Dendritic cell treated with granulocyte-macrophage colony-stimulating factor and Interleukin-4, amounts not matched to agents 40 ng/mL and 50 ng/mL, for 4 days (primary cell): ENCODE measurements around the gene HNRNPR.
A peak's percentile ranks its signal among the peaks of the same experiment; 100 is the strongest.
"Not testable (repeated sequence)": the region's sequence is repeated elsewhere in the genome, so short reads cannot be mapped to it uniquely, and the experiment has no call there.

Experiments
- H3K27ac Mint-ChIP-seq: one replicate; pipeline ENCODE4 v1.8.0; 2022; ENCODE audit warnings: mild to moderate bottlenecking, mixed read lengths
- H3K27me3 Mint-ChIP-seq: one replicate; pipeline ENCODE4 v1.8.0; 2022; ENCODE audit warnings: mild to moderate bottlenecking, mixed read lengths
- H3K36me3 Mint-ChIP-seq: one replicate; pipeline ENCODE4 v1.8.0; 2022; ENCODE audit warnings: low read depth, mixed read lengths
- H3K4me1 Mint-ChIP-seq: one replicate; pipeline ENCODE4 v1.8.0; 2022; ENCODE audit warnings: low read depth, mixed read lengths
- H3K4me3 Mint-ChIP-seq: one replicate; pipeline ENCODE4 v1.8.0; 2022; ENCODE audit warnings: mild to moderate bottlenecking, moderate library complexity, mixed read lengths
- H3K9me3 Mint-ChIP-seq: one replicate; pipeline ENCODE4 v1.8.0; 2022; ENCODE audit warnings: mixed read lengths
- intact Hi-C: fragments of 100-400 bp; cut with micrococcal nuclease; formaldehyde crosslinking; loops from one replicate; pipeline ENCODE4 v1.15.0; 2022

The HNRNPR gene

GRCh38 chr1:23374079-23374735 lies 30.1 kb upstream of the HNRNPR start:
- H3K4me1 Mint-ChIP-seq = peaks cover 38% of the 10 kb centered on the region
- H3K9me3 Mint-ChIP-seq, intact Hi-C loops, H3K36me3 Mint-ChIP-seq, H3K27ac Mint-ChIP-seq, H3K4me3 Mint-ChIP-seq: not testable (repeated sequence)
- H3K27me3 Mint-ChIP-seq = peaks cover 19% of the 10 kb centered on the region

DNA sequence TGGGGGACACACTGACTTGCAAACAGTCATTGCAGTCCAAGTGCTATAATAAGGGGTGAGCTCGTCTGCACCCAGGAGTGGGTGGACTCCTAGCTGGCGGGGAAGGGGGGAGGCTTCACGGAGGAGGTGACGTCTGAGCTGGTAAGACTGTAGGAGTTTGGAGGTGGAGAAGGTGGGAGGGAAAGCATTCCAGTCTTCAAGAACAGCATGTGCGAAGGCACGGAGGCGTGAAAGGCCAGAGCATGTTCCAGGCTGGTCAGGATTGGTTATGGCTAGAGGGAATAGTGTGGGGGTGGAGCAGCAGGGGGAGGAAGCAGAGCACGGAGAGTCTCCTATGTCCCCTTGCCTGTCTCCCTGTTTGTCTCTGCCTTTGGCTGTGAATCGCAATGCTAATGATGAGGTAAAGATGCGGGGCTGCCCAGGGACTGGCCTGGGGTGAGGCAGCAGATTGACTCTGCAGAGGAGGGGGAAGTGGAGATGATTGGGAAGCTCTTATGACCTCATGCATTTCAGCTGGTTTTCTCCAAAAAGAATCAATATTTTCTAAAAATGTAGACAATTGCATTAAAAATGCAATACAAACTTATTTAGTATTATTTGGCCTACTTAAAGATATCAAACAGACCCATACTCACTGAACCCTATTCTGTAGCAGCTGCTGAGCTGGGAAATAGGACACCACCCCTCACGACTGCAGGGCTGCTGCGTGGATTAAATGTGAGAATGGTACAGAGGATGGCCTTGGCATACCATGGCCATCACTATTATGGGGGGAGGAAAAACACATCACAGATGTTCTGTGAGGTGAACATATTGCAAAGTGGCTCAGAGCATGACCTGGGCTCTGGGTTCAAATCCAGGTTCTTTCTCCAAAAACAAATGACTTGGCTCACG lies 28.1 kb upstream of the HNRNPR start:
- H3K27me3 Mint-ChIP-seq = peaks cover 19% of the 10 kb centered on the region

DNA sequence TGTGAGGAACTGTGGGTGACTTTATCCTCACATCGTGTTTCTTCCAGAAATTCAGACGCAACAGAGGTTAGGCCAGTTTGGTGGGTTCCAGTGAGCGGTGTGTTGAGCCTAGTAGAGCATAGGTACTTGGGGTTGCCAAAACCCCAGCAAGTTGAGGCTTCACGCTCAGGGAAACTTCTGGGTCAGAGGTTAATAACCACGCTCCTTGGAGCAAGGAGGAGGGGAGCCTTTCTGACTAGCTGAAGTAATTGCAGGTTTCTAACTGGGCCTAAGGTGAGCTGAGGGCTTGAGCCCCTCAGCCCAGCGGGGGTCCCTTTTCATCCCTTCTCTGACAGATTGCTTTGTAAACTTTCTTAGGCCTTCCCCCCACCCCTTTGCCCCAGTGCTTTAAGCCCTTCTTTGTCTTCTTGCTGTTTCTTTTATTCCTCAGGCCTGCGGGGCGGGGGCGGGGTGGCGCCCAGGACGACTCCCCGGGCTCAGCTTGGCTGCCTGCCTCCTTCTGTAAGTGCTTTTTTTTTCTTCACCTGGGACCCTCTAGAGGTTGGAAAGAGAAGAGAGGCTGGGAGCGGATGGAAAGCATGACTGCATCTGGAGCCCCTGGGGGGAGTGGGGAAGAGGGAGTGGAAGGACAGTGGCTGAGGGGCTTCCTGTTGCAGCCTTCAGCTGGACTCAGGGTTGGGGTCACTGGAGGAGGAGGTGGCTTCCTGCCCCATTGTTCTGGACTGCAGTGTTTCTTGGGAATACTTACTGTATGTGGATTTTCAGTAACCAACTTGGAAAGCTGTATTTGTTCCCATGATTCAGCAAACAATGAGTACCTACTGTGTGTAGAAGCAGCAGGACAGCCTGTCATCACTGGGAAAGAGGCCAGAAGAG lies 26.9 kb upstream of the HNRNPR start:
- Mint-ChIP-seq H3K27me3 (peaks cover 13% of the 10 kb centered on the region), H3K4me1 (peaks cover 40% of the 10 kb centered on the region), H3K36me3 (peaks cover 28% of the 10 kb centered on the region), H3K9me3 (no peaks in the 10 kb centered on the region), H3K27ac (no peak overlapping the region), H3K4me3 (no peak overlapping the region)
- intact Hi-C loops = no loop called here

More for the DNA sequence above, 28.1 kb upstream of the HNRNPR start:
- Mint-ChIP-seq H3K4me3 (no peak overlapping the region), H3K9me3 (no peaks in the 10 kb centered on the region), H3K27ac (no peak overlapping the region), H3K4me1 (peaks cover 41% of the 10 kb centered on the region), H3K36me3 (peaks cover 21% of the 10 kb centered on the region)
- intact Hi-C loops = no loop called here

GRCh38 chr1:23370330-23370708 lies 26.2 kb upstream of the HNRNPR start:
- Mint-ChIP-seq H3K9me3 (no peaks in the 10 kb centered on the region), H3K27ac (peak overlapping the region; percentile 95), H3K36me3 (peaks cover 34% of the 10 kb centered on the region), H3K4me1 (peaks cover 40% of the 10 kb centered on the region), H3K4me3 (no peak overlapping the region), H3K27me3 (peaks cover 9% of the 10 kb centered on the region)
- intact Hi-C loops = no loop called here

DNA sequence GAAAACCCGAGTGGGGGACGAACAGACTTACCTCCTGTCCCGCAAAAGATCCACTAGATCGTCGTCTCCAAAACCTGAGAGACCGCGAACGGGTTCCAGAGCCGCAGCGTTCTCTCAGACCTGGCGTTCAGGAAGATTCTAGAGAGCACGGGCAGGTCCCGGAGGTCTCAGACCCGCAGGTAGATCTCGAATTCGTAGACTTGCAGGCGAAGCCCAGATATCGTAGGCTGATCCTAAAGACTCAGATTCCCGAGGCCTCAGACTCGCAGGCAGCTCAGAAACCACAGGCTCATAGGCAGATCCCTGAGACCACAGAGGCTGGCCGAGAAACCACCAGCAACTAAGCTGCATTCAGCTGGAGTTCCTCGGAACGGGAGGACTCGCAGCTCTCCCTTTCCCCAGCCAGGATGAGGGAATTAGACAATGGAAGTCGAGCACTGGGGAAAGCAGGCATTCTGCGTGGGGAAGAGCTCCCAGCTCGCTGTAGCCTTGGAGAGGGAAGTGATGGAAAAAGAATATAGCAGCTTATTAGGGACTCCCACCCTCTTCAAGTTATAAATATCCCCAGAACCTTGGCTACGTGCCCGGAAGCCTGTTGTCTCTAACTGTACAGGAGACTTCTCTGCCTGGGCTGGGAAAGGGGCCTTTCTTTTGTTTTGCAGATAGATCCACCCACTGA lies 25.4 kb upstream of the HNRNPR start, which contains the start of gene ZNF436:
Gene ZNF436 (minus strand): TSS at position 502 of the 679 bp plus-strand sequence. CDS start 1,831 bp downstream, outside the sequence.
- H3K4me3 Mint-ChIP-seq = peak within 1 kb of the TSS; percentile 98
- H3K36me3 Mint-ChIP-seq = peaks cover 42% of the 10 kb centered on the region
- peaks cover 40% of the 10 kb centered on the region for H3K4me1 Mint-ChIP-seq
- intact Hi-C loops = loop anchor here (2.0 kb wide), 1 partner anchor 33 kb away; no protein-coding TSS in a partner anchor
- peak within 1 kb of the TSS; percentile 95 for H3K27ac Mint-ChIP-seq
- H3K27me3 Mint-ChIP-seq = peaks cover 3% of the 10 kb centered on the region
- no peaks in the 10 kb centered on the region for H3K9me3 Mint-ChIP-seq

GRCh38 chr1:23368562-23369334 lies 24.7 kb upstream of the HNRNPR start:
- Mint-ChIP-seq H3K36me3 (peaks cover 50% of the 10 kb centered on the region), H3K9me3 (no peaks in the 10 kb centered on the region), H3K4me1 (peaks cover 40% of the 10 kb centered on the region), H3K4me3 (peak overlapping the region; percentile 98), H3K27ac (peak overlapping the region; percentile 95), H3K27me3 (peaks cover 2% of the 10 kb centered on the region)
- intact Hi-C loops = loop anchor here (1.0 to 2.0 kb wide), 2 partner anchors 24 to 34 kb away; partner anchors contain the start of gene HNRNPR

- peaks cover 5% of the 10 kb centered on the region for H3K9me3 Mint-ChIP-seq
- peak overlapping the region; percentile 95 for H3K27ac Mint-ChIP-seq
- H3K27me3 Mint-ChIP-seq = peaks cover 2% of the 10 kb centered on the region
- H3K36me3 Mint-ChIP-seq = peaks cover 57% of the 10 kb centered on the region
- peaks cover 40% of the 10 kb centered on the region for H3K4me1 Mint-ChIP-seq
- intact Hi-C loops = loop anchor here (1.0 to 2.0 kb wide), 2 partner anchors 24 to 35 kb away; partner anchors contain the start of gene HNRNPR
- peak overlapping the region; percentile 98 for H3K4me3 Mint-ChIP-seq
These were observed 23.9 kb upstream of the HNRNPR start for GRCh38 chr1:23367791-23368561.

DNA sequence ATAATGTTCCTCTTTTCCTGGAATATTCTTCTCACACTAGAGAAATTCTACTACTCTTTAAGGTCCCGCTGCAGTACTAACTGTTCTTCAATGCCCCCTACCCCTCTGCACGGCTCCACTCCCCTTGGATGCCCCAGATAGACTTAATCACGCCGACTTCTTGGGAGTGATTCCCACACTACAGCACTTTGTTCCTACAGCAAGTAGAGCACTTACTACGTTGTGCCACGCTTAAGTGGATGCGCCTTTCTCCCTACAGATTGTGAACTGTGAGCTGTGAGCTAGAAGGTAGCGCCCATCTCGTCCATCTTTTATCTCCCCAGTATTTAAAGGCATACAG lies 23.3 kb upstream of the HNRNPR start:
- peaks cover 11% of the 10 kb centered on the region for H3K9me3 Mint-ChIP-seq
- H3K36me3 Mint-ChIP-seq = peaks cover 63% of the 10 kb centered on the region
- peak overlapping the region; percentile 95 for H3K27ac Mint-ChIP-seq
- peaks cover 40% of the 10 kb centered on the region for H3K4me1 Mint-ChIP-seq
- peaks cover 2% of the 10 kb centered on the region for H3K27me3 Mint-ChIP-seq
- intact Hi-C loops = no loop called here
- H3K4me3 Mint-ChIP-seq = peak overlapping the region; percentile 98

DNA sequence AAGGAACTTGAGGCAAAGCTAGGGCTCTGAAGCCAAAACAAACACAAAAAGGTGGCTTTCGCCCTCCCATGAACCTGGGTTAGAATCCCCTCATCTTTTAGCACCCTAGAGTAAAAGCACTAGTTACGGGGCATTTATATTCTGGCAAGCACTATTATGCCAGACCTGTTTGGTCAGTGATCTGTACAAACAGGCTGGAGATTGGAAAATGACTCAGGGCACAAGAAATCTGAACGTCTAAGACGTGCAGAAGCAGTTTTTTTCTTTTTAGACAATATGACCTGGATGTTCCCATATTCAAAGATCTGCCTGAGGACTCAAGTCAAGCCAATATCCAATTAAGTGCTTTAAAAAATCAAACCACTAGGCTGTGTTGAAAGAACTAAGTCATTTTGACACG lies 22.5 kb upstream of the HNRNPR start:
- Mint-ChIP-seq H3K4me1 (peaks cover 33% of the 10 kb centered on the region), H3K27ac (no peak overlapping the region), H3K27me3 (peaks cover 2% of the 10 kb centered on the region), H3K36me3 (peaks cover 66% of the 10 kb centered on the region), H3K4me3 (no peak overlapping the region), H3K9me3 (peaks cover 19% of the 10 kb centered on the region)
- intact Hi-C loops = no loop called here

DNA sequence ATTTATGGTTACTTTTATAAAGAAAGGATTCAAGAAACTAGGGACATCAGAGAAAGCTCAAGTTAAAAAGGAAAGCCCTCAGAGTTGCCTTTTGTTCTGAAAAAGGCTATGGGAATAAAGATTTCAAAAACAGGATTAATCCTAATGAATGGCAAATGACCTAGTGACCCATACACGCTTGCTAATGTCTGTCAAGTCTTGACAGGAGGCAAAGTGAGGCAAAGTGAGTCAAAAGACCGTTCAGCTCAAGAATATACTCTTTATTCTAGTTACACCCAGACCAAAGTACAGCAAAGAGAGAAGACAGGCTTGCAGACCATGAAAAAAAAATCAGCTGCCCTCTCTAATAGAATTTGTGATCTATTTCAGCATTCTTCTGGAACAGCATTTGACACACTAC lies 22.1 kb upstream of the HNRNPR start:
- no peak overlapping the region for H3K4me3 Mint-ChIP-seq
- H3K36me3 Mint-ChIP-seq = peaks cover 70% of the 10 kb centered on the region
- peaks cover 24% of the 10 kb centered on the region for H3K9me3 Mint-ChIP-seq
- peaks cover 2% of the 10 kb centered on the region for H3K27me3 Mint-ChIP-seq
- intact Hi-C loops = no loop called here
- H3K4me1 Mint-ChIP-seq = peaks cover 31% of the 10 kb centered on the region
- no peak overlapping the region for H3K27ac Mint-ChIP-seq

GRCh38 chr1:23362218-23362713 lies 18.2 kb upstream of the HNRNPR start:
- H3K36me3 Mint-ChIP-seq = peaks cover 76% of the 10 kb centered on the region
- no peaks in the 10 kb centered on the region for H3K27me3 Mint-ChIP-seq
- H3K4me1 Mint-ChIP-seq = peaks cover 5% of the 10 kb centered on the region
- peaks cover 50% of the 10 kb centered on the region for H3K9me3 Mint-ChIP-seq
- intact Hi-C loops = no loop called here
- H3K27ac Mint-ChIP-seq = no peak overlapping the region
- H3K4me3 Mint-ChIP-seq = no peak overlapping the region

DNA sequence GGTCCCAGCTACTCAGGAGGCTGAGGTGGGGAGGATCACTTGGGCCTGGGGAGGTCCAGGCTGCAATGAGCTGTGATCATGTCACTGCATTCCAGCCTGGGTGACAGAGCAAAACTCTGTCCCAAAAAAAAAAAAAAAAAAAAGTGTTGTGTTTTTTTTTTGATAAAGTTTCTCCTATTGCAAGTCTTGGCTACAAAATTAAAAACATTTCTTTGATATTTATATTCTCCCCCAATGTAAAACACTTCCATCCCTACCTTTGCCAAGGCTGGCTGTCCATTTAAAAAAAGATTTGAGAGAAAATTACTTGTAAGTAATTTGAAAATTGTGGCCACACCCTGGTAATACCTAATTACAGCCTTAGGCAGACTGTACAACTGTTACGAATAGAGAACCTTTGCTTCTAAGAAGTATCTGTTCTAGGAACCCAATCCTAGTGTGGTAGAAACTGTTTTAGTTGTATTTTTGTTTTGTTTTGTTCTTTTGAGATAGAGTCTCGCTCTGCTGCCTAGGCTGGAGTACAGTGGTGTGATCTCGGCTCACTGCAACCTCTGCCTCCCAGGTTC lies 14.3 kb upstream of the HNRNPR start:
- intact Hi-C loops = no loop called here
- Mint-ChIP-seq H3K36me3 (peaks cover 43% of the 10 kb centered on the region), H3K27ac (no peak overlapping the region), H3K4me1 (no peaks in the 10 kb centered on the region), H3K4me3 (no peak overlapping the region), H3K9me3 (peaks cover 49% of the 10 kb centered on the region), H3K27me3 (peaks cover 2% of the 10 kb centered on the region)
